A204.1 (cell line): ENCODE data around the gene LOXL3.
A peak's percentile ranks its signal among the peaks of the same experiment; 100 is the strongest.

Source experiments
- FAIRE-seq: peaks from 2 replicates; lab custom pipeline; 2012; peaks lifted over from hg19 to GRCh38; lab: Jason Lieb, UNC

The LOXL3 gene

GRCh38 chr2:74550231-74550630, 3.5 kb downstream of the LOXL3 start:
- FAIRE-seq = no peak

- no peak for FAIRE-seq
These were observed 4.6 kb downstream of the LOXL3 start for GRCh38 chr2:74548900-74549826.

GRCh38 chr2:74548285-74548899, 5.3 kb downstream of the LOXL3 start:
- FAIRE-seq = no peak

GRCh38 chr2:74546004-74546403, 7.7 kb downstream of the LOXL3 start:
- no peak for FAIRE-seq

- no peak for FAIRE-seq
These were observed 9.1 kb downstream of the LOXL3 start for GRCh38 chr2:74544634-74545033.

GRCh38 chr2:74542978-74543377, 10.8 kb downstream of the LOXL3 start:
- FAIRE-seq = no peak

GRCh38 chr2:74540291-74540690, 13.5 kb downstream of the LOXL3 start:
- no peak for FAIRE-seq

- FAIRE-seq = no peak
These were observed 14.8 kb downstream of the LOXL3 start for GRCh38 chr2:74538881-74539339.

GRCh38 chr2:74537140-74537539, 16.6 kb downstream of the LOXL3 start:
- FAIRE-seq = no peak

- FAIRE-seq = no peak
These were observed 17.4 kb downstream of the LOXL3 start for GRCh38 chr2:74536166-74536950.

GRCh38 chr2:74535440-74535965, 18.2 kb downstream of the LOXL3 start:
- FAIRE-seq = no peak

GRCh38 chr2:74534411-74534810, 19.3 kb downstream of the LOXL3 start:
- FAIRE-seq = no peak

- no peak for FAIRE-seq
These were observed 20.3 kb downstream of the LOXL3 start for GRCh38 chr2:74533464-74533863.

- peak; percentile 56 for FAIRE-seq
These were observed 21.5 kb downstream of the LOXL3 start for GRCh38 chr2:74532222-74532621.

- FAIRE-seq = no peak
These were observed 22.1 kb downstream of the LOXL3 start for GRCh38 chr2:74531666-74532065.

GRCh38 chr2:74530239-74531187, 23.2 kb downstream of the LOXL3 start:
- FAIRE-seq = no peak

GRCh38 chr2:74529357-74530238, 24.1 kb downstream of the LOXL3 start, which contains the start of the genes AUP1 and HTRA2:
TSS of gene AUP1 (minus strand) at chr2:74529706. CDS start at chr2:74529629, 77 bp downstream.
TSS of gene HTRA2 (plus strand) at chr2:74529933. CDS start at chr2:74530007, 74 bp downstream.
- peak; percentile 94 for FAIRE-seq

GRCh38 chr2:74528600-74529356, 25.0 kb downstream of the LOXL3 start:
- no peak for FAIRE-seq

- FAIRE-seq = no peak
These were observed 26.0 kb downstream of the LOXL3 start for GRCh38 chr2:74527741-74528140.
